ENCODE measurements around the gene USP3. TPM values are rescaled to one million over a fixed set of nuclear protein-coding genes. Genes with fewer than 3 reads are reported as not detected.

Gene USP3
- total and polyA plus RNA-seq, 9 of the 15 experiments (the other 6 are each of a cell fraction or from before 2014, with no cell fraction given), result 17.3 to 54.3 (median 34.8) TPM

GRCh38 chr15:63503739-63504246, 600 bp upstream of the USP3 start (continued):
- TF ChIP-seq MXD1 (CRISPR knock-in tag; IDR thresholded peaks at IDR 0.05; ENCODE audit: borderline replicate concordance, poor library complexity, severe bottlenecking), result no peak
- 0 out of 2 replicates have a peak, but pooled peaks have one; percentile 3 for TF ChIP-seq ZBTB40 (IDR thresholded peaks at IDR 0.05)
- TF ChIP-seq ZBTB40 (CRISPR knock-in tag; IDR thresholded peaks at IDR 0.05), result no peak
- TF ChIP-seq ZNF23 (CRISPR knock-in tag; IDR thresholded peaks at IDR 0.05), result no peak
- TF ChIP-seq PHF21A (IDR thresholded peaks at IDR 0.05; ENCODE audit: borderline replicate concordance, low read depth), result no peak
- TF ChIP-seq ETV5 (CRISPR knock-in tag; IDR thresholded peaks at IDR 0.05; ENCODE audit: low read depth), result no peak
- no peak for TF ChIP-seq RFX7 (CRISPR knock-in tag; IDR thresholded peaks at IDR 0.05)
- TF ChIP-seq MYC (IDR thresholded peaks at IDR 0.05; ENCODE audit: low read depth, low read length), result peak; percentile 91
- TF ChIP-seq MYC (CRISPR knock-in tag; IDR thresholded peaks at IDR 0.05; ENCODE audit: borderline replicate concordance, low read depth), result peak; percentile 95; the same call in 1 of the 2 replicates
- TF ChIP-seq ZNF311 (CRISPR knock-in tag; IDR thresholded peaks at IDR 0.05), result no peak
- TF ChIP-seq SIRT6 (IDR thresholded peaks at IDR 0.05; ENCODE audit: low read depth, low read length), result no peak
- 0 out of 2 replicates have a peak, but pooled peaks have one; percentile 34 for TF ChIP-seq THAP7 (CRISPR knock-in tag; IDR thresholded peaks at IDR 0.05)
- TF ChIP-seq GABPA (tag; conservative IDR thresholded peaks at IDR 0.05; ENCODE audit: low read depth), result peak; percentile 58
- 0 out of 2 replicates have a peak, but pooled peaks have one; percentile 72 for TF ChIP-seq HDAC8 (tag; IDR thresholded peaks at IDR 0.05)
- TF ChIP-seq ZBTB2 (IDR thresholded peaks at IDR 0.05), result peak; percentile 84
- no peak for TF ChIP-seq CHD2 (IDR thresholded peaks at IDR 0.05; ENCODE audit: low read depth, low read length)
- TF ChIP-seq JUND (IDR thresholded peaks at IDR 0.05; ENCODE audit: borderline replicate concordance, low read depth, low read length), result peak; percentile 94
- TF ChIP-seq JUND (tag; IDR thresholded peaks at IDR 0.05; ENCODE audit: borderline replicate concordance, low read depth, low read length), result peak; percentile 91; the same call in 2 of the 3 replicates

Data from K562 (cell line).